Tracheal epithelial cell (primary cell): ENCODE results near the gene CAPNS1. TPM values are rescaled to one million over a fixed set of nuclear protein-coding genes. Genes with fewer than 3 reads are reported as not detected.

ENCODE experiments used
- total RNA-seq: library from RNA; depleted of rRNA; stranded (reverse); fragments of >200 nt; gene quantifications from 2 replicates; pipeline ENCODE4 v1.2.1, GENCODE V29; 2014

The CAPNS1 gene
- total RNA-seq, result 121 and 205 TPM in 2 replicates

DNA sequence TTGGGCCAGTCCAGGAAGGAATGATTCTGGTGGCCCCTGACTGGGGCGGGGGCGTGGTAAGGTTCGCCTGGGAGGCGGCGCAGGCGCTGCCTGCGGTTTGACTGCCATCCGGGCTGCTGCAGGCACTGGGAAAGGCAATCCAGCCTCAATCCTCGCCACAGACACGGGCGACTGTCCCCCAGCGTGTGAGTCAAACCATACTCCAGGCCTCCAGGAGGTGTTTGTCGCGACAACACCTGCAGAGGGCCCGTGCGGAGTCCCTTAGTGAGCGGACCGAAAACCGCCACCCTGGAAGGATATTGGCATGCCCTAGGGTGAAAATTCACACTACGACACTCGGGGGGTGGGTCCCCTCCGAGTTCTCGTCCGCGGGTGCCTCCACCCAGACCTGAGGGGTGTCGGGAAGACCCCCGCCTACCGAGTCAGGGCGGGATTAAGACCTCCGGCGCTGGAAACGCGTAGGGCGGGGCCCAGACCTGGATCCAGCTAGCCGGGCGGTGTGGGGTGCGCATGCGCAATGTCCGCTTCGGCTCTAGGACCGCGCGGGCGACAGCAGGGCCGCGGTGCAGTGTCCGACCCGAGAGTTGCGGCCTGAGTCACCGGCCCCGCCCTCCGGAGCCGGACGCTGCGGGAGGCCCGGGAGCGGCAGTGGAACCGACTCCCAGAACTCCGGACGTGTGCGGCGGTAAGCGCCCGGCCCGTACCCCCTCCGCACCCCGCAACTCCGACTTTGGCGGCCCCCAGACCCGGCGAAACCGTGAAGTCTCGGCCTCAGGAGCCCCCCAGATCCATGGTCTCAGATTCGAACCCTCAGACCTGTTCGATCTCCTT, at the start of gene CAPNS1:
Gene CAPNS1 (plus strand): TSS at position 594 of the 831 bp plus-strand sequence. CDS start 946 bp downstream, outside the sequence.

DNA sequence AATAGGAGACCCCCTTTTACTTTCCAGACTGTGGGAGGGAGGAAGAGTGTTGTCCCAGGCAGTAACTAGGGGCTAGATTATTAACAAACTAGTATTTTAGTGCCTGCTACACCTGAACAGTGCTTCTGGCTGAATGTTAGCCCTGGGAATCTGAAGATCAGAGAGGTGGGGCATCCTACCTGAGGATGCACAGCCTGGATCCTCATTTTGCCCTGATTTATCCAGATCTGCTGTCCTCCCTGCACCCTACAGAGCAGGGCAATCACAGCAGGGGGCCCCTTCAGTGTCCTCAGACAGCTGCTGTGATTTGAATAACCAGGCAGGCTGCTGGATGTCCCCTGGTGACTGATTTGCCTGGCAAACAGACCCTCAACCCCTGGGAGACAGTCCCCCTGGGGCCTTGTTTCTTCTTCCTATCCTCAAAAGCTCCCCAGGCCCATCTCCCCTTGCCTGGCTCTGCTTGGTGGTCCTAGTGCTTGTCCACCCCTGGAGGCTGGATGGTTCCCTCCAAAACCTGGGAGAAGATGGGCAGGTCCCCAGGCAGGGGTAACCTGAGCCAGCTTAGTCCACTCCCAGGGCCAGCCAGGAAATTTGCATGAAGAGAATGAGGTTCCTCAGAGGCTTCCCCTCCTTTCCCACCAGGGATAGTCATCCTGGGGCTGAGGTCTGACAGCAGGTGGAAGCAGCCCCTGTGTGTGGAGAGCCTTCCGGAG, 29.2 kb upstream of the CAPNS1 start, which contains the start of gene OVOL3:
Gene OVOL3 (plus strand): TSS at position 657 of the 713 bp plus-strand sequence. CDS start 60 bp downstream, outside the sequence.

DNA sequence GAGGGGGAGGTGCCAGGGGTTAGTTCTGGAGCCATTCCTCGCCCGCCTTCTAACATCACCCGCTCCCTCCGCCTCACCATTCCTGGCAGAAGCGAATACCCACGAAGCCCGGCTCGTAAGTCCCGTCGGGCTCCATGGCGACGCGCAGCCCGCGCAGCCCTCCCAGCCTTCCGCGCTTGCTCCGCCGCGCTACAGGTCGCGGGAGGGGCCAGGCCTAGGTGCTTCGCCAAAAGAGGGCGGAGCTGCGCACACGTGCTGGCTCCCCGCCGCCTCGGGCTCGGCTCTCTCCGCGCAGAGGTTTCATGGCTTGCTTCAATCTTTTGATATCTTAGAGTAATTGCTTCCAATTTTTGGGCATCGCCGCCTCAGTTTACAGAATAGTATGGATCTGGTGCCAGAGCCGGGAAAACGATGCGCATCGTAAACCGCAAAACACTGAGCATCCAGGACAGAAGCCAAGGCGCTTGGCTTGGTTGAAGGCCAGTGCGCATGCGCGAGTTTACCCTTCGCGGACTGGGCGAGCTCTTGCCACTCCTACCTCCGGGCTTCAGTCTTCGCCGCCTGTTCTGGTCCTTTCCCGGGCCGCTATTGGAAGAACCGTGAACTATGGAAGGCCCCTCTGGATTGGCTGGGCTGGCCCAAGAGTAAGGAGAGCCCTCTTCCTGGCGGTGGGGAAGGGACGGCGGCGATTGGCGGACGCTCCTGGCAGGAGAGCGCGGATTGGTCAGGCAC, 25.0 kb upstream of the CAPNS1 start, which contains the start of gene POLR2I:
Gene POLR2I (minus strand): TSS at position 155 of the 732 bp plus-strand sequence. CDS start 19 bp downstream, at position 136.

DNA sequence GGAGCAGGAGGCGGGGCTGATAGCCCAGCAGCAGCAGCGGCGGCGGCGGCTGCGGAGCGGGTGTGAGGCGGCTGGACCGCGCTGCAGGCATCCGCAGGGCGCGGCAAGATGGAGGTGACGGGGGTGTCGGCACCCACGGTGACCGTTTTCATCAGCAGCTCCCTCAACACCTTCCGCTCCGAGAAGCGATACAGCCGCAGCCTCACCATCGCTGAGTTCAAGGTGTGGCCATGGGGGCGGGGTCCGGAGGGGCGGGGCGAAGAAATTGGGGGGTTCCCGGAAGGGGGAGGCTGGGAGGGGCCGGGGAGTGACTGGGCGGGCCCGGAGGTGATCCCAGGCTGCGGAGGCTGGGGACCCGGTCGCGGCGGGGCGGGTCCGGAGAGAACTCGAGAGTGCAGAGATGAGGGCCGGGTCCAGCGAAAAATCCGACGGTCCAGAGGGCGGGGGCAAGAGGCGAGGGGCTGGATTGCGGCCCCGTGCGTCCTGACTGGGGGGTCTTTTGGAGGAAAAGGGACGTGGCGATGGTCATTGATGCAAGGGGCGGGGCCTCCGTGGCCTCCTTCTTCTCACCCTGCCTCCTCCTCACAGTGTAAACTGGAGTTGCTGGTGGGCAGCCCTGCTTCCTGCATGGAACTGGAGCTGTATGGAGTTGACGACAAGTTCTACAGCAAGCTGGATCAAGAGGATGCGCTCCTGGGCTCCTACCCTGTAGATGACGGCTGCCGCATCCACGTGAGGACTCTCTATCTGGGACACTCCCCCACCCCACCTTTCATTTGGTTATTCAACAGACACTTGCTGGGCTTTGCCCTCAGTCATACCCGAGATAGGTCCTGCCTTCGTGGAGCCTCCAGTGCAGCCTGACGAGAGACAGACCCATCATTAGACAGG, 24.2 kb upstream of the CAPNS1 start, which contains the start of gene TBCB:
Gene TBCB (plus strand): TSS at position 16 of the 891 bp plus-strand sequence. CDS start 93 bp downstream, at position 109.

DNA sequence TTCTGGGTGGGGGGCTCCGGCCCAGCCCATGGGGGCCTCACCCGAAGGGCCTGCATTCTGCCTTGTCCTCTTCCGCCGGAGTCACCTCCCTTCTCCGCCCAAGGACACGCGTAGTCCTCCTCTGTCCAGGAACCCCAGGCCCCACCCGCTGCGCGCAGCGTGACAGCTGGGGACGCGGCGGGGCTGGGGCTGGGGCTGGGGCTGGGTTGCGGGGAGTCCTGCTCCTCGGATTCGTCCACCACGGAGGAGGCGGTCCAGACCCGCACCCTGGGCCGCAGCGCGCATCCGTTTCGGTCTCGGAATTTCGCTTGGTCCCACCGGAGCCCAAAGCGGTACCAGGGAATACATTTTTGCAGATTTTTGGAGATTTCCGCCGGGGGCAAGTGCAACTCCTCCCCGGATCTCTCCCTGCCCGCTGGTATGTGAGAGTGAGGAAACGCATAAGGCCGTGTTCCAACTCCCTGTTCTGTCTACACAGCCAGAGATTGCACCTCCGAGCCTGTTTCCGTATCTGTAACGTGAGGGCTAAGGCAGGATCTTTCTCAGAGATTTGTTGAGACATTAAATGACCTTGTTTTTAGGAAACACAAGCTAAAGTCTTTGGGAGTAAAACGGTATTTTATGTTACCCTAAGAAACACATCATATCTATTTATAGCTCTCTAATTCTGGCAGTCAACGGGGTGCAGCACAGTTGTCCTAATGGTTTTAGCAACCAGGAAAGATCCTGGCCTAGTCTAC, 12.7 kb downstream of the CAPNS1 start, which contains the start of gene COX7A1:
Gene COX7A1 (minus strand): TSS at position 96 of the 740 bp plus-strand sequence. CDS start 40 bp downstream, at position 56.

Other genes with a start within 250 kb of the CAPNS1 start
- 3.8 and 7.2 TPM in 2 replicates for gene NFKBID, start 239.5 kb upstream of the CAPNS1 start, total RNA-seq
- gene HCST, start 237.5 kb upstream of the CAPNS1 start, total RNA-seq, result not detected in 2 replicates
- gene TYROBP, start 231.8 kb upstream of the CAPNS1 start, total RNA-seq, result not detected in 2 replicates
- 1.7 and 2.1 TPM in 2 replicates for gene LRFN3, start 203.7 kb upstream of the CAPNS1 start, total RNA-seq
- 14.2 and 26.9 TPM in 2 replicates for gene SDHAF1, start 144.9 kb upstream of the CAPNS1 start, total RNA-seq
- 9.4 and 12.4 TPM in 2 replicates for gene SYNE4, start 131.3 kb upstream of the CAPNS1 start, total RNA-seq
- gene ALKBH6, start 125.9 kb upstream of the CAPNS1 start, total RNA-seq, result 16.0 and 19.0 TPM in 2 replicates
- 0.24 TPM in 1 of 2 replicates, not detected in the other for gene CLIP3, start 107.2 kb upstream of the CAPNS1 start, total RNA-seq
- gene THAP8, start 85.8 kb upstream of the CAPNS1 start, total RNA-seq, result 0.72 and 3.6 TPM in 2 replicates
- 0.21 and 0.72 TPM in 2 replicates for gene WDR62, start 85.2 kb upstream of the CAPNS1 start, total RNA-seq
- not detected in 2 replicates for gene OVOL3, start 28.9 kb upstream of the CAPNS1 start, total RNA-seq
- gene POLR2I, start 25.2 kb upstream of the CAPNS1 start, total RNA-seq, result 62.7 and 85.5 TPM in 2 replicates
- 139 and 206 TPM in 2 replicates for gene TBCB, start 24.6 kb upstream of the CAPNS1 start, total RNA-seq
- gene COX7A1, start 12.4 kb downstream of the CAPNS1 start, total RNA-seq, result 0.48 and 3.0 TPM in 2 replicates
- 4.6 and 6.2 TPM in 2 replicates for gene ZNF565, start 74.6 kb downstream of the CAPNS1 start, total RNA-seq
- gene ZNF146, start 75.0 kb downstream of the CAPNS1 start, total RNA-seq, result 104 and 137 TPM in 2 replicates
- 1.4 and 2.6 TPM in 2 replicates for gene ZFP14, start 239.1 kb downstream of the CAPNS1 start, total RNA-seq